ENCODE measurements around the gene CCDC85B.

Gene CCDC85B

DNA sequence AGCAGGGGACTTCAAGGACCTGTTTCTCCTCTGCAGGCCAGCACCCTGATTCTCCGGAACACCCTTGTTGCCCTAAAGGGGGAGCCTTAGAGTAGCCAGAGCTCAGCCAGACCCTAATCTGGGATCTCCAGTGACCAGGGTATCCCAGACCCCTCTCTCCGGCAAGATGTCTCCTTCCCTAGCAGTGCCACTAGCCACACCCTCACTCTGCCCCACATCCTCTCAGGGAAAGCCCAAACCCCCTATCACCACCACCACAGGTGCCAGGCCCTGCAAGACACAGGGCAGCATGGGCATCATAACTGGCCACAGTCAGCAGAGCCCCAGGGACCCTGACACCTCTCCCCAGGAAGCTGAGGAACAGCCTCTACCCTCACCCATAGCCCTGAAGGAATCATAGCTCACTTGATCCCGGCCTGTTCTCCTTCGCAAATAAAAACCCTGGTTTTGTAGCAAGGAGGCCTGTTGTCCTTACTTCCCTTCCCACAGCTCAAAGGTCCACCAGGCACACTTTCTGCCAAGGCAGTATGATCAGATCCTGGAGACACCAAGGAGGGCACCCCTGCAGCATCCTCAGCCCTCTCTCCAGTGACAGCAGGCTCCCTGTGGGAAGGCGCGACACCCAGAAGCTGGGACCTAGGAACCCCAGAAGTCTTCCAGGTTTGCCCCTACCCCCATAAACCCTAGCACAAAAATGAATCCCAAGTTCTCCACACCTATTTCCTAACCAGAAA, 37.1 kb upstream of the CCDC85B start:
- H3K27ac ChIP-seq (ENCODE audit: insufficient read depth in 1 of 2, low read depth in 1 of 2, low read length in 2 of 2, poor library complexity in 1 of 2, severe bottlenecking in 2 of 2): no peak overlapping the region
- no peak overlapping the region for H3K4me3 ChIP-seq (ENCODE audit: control insufficient read depth in 1 of 7, extremely low read depth in 1 of 7, insufficient read depth in 4 of 7, low read depth in 2 of 7, low read length in 6 of 7)
- CTCF ChIA-PET: interaction anchor here (0.5 to 4.9 kb wide), 8 partner anchors 10 to 177 kb away, joined by 3 to 20 read pairs (median 4); partner anchors contain the start of genes CTSW, FIBP and SNX32
- 91% methylated on average over 4 of the region's 6 CpGs for WGBS (ENCODE audit: insufficient coverage)
- no peaks in the 10 kb centered on the region for H3K27me3 ChIP-seq (replicated peaks in 2 of 5; ENCODE audit: control insufficient read depth in 4 of 5, insufficient read depth in 5 of 5, low read length in 4 of 5)
- peaks cover 12 to 61% (median 46%) of the 10 kb centered on the region in 4 experiments for H3K36me3 ChIP-seq (ENCODE audit: control insufficient read depth in 4 of 4, insufficient read depth in 4 of 4, low read length in 3 of 4)
- POLR2A ChIA-PET: no interaction called here
- H3K9me3 ChIP-seq (ENCODE audit: control extremely low read depth in 1 of 5, control insufficient read depth in 4 of 5, insufficient read depth in 2 of 5, low read depth in 1 of 5, low read length in 4 of 5): peaks cover 0 to 7% (median 0%) of the 10 kb centered on the region in 5 experiments
- DNase-seq: no peak
- H3K4me1 ChIP-seq (ENCODE audit: control extremely low read depth in 1 of 4, control insufficient read depth in 4 of 4, insufficient read depth in 4 of 4, low read length in 3 of 4): peaks cover 4 to 19% (median 17%) of the 10 kb centered on the region in 4 experiments

DNA sequence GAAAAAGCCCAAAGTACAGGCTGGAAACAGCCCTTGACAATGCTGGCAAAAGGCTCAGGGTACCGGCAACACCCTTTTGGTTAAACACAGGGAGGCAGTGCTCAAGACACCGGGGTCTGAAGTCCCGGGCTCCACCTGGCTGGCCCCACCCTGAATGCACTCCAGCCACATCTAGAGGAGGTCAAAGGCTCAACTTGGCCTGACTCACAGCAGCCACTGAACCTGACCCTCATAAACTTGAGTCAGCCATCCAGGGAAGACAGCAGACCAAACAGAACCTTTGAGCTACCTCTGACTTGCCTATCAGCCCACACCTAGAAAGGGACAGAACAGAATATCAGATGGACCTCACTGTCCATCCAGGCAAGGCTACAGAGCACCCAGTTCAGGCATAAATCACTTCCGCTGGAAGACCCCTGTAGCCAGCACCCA, 36.3 kb upstream of the CCDC85B start:
- CTCF ChIA-PET: interaction anchor here (4.9 kb wide), 1 partner anchor 30 kb away, joined by 20 read pairs; no protein-coding TSS in a partner anchor
- H3K9me3 ChIP-seq (ENCODE audit: control extremely low read depth in 1 of 5, control insufficient read depth in 4 of 5, insufficient read depth in 2 of 5, low read depth in 1 of 5, low read length in 4 of 5): peaks cover 0 to 7% (median 0%) of the 10 kb centered on the region in 5 experiments
- H3K4me1 ChIP-seq (ENCODE audit: control extremely low read depth in 1 of 4, control insufficient read depth in 4 of 4, insufficient read depth in 4 of 4, low read length in 3 of 4): peaks cover 9 to 27% (median 25%) of the 10 kb centered on the region in 4 experiments
- H3K27me3 ChIP-seq (replicated peaks in 2 of 5; ENCODE audit: control insufficient read depth in 4 of 5, insufficient read depth in 5 of 5, low read length in 4 of 5): no peaks in the 10 kb centered on the region
- no peak overlapping the region for H3K4me3 ChIP-seq (ENCODE audit: control insufficient read depth in 1 of 7, extremely low read depth in 1 of 7, insufficient read depth in 4 of 7, low read depth in 2 of 7, low read length in 6 of 7)
- H3K27ac ChIP-seq (ENCODE audit: insufficient read depth in 1 of 2, low read depth in 1 of 2, low read length in 2 of 2, poor library complexity in 1 of 2, severe bottlenecking in 2 of 2): no peak overlapping the region
- WGBS (ENCODE audit: insufficient coverage): 100% methylated on average over 3 of the region's 4 CpGs
- peaks cover 12 to 61% (median 46%) of the 10 kb centered on the region in 4 experiments for H3K36me3 ChIP-seq (ENCODE audit: control insufficient read depth in 4 of 4, insufficient read depth in 4 of 4, low read length in 3 of 4)
- POLR2A ChIA-PET: no interaction called here
- DNase-seq: no peak

DNA sequence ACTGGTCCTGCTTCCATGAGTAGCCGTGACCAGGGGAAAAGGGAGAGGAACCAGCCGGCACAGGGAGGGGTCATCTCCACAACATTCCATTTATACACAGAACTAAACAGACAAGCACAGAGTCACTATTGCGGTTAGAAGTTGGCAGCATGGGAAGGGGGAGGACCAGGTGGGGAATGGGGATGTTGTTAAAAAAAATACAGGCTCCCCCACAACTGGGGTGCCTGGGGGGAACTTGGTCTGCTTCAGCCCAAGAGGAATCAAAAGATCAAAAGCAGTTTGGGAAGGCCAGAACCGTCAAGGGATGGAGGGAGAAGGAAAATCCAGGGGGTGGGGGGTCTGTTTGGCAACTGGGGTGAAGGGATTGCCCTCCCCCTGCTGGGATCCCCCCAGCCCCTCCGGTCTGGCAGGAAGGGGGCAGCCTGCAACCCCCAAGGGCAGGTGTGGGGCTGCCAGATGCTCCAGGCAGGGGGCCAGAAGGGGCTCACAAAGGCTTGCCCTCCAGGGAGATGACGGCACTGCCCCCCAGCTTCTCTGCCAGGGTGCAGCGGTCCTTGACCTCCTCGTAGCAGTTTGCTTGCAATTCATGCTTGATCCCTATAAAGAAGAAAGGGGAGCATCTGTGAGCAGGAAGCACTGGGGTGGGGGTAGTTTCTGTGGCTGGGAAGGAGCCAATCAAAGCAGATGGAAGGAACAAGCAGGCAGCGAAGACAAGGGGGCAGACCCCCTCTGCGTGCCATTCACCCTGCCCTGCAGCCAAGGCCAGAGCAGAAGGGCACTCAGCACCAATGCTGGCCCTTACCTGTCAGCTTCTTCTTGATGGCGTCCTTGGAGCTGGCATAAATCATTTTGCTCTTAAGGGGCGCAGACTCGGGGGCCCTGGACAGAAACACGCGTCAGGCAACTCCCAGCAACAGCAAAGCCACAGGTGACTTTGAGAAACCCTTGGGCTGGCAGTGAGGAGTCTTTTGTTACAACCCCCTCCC, 35.3 kb upstream of the CCDC85B start:
- H3K27ac ChIP-seq (ENCODE audit: insufficient read depth in 1 of 2, low read depth in 1 of 2, low read length in 2 of 2, poor library complexity in 1 of 2, severe bottlenecking in 2 of 2): no peak overlapping the region
- peaks cover 12 to 61% (median 46%) of the 10 kb centered on the region in 4 experiments for H3K36me3 ChIP-seq (ENCODE audit: control insufficient read depth in 4 of 4, insufficient read depth in 4 of 4, low read length in 3 of 4)
- DNase-seq: no peak

DNA sequence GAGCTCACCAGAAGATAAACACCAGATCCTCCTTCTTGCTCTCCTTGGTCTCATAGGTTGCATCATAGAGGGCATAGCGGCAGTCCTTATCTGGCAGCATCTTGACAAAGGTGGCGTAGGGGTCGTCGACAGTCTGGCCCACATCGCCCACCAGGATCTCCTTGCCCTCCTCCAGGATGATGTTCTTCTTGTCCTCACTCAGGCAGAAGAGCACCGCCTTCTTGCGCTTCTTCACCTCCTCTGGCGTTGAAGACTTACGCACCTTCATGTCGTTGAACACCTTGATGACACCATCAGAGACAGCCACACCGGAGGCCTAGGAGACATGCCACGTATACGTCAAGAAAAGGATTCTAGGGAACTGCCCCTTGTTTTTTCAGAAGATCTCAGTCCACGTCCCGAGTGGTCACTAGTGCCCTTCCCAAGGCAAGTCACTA, 34.5 kb upstream of the CCDC85B start:
- CTCF ChIA-PET: interaction anchor here (7.9 kb wide), 1 partner anchor 31 kb away, joined by 124 read pairs; the partner anchor contains the start of genes CCDC85B and FIBP
- WGBS (ENCODE audit: insufficient coverage): 96% methylated on average over 14 of the region's 15 CpGs
- H3K9me3 ChIP-seq (ENCODE audit: control extremely low read depth in 1 of 5, control insufficient read depth in 4 of 5, insufficient read depth in 2 of 5, low read depth in 1 of 5, low read length in 4 of 5): peaks cover 0 to 7% (median 0%) of the 10 kb centered on the region in 5 experiments
- peak overlapping the region in 6 of 7 experiments; percentile 89 to 96 (median 92) for H3K4me3 ChIP-seq (ENCODE audit: control insufficient read depth in 1 of 7, extremely low read depth in 1 of 7, insufficient read depth in 4 of 7, low read depth in 2 of 7, low read length in 6 of 7)
- no peaks in the 10 kb centered on the region for H3K27me3 ChIP-seq (replicated peaks in 2 of 5; ENCODE audit: control insufficient read depth in 4 of 5, insufficient read depth in 5 of 5, low read length in 4 of 5)
- no peak for DNase-seq
- POLR2A ChIA-PET: interaction anchor here (1.4 kb wide), 1 partner anchor 14 kb away, joined by 3 read pairs; no protein-coding TSS in a partner anchor
- H3K4me1 ChIP-seq (ENCODE audit: control extremely low read depth in 1 of 4, control insufficient read depth in 4 of 4, insufficient read depth in 4 of 4, low read length in 3 of 4): peaks cover 9 to 38% (median 36%) of the 10 kb centered on the region in 4 experiments
- peak overlapping the region in 1 of 2 experiments; percentile 78 for H3K27ac ChIP-seq (ENCODE audit: insufficient read depth in 1 of 2, low read depth in 1 of 2, low read length in 2 of 2, poor library complexity in 1 of 2, severe bottlenecking in 2 of 2)
- peaks cover 12 to 58% (median 43%) of the 10 kb centered on the region in 4 experiments for H3K36me3 ChIP-seq (ENCODE audit: control insufficient read depth in 4 of 4, insufficient read depth in 4 of 4, low read length in 3 of 4)

More for the DNA sequence above, 35.3 kb upstream of the CCDC85B start:
- peak overlapping the region in 2 of 7 experiments; percentile 89 to 96 for H3K4me3 ChIP-seq (ENCODE audit: control insufficient read depth in 1 of 7, extremely low read depth in 1 of 7, insufficient read depth in 4 of 7, low read depth in 2 of 7, low read length in 6 of 7)
- ChIA-PET CTCF (interaction anchor here (4.9 kb wide), 1 partner anchor 29 kb away, joined by 20 read pairs; no protein-coding TSS in a partner anchor), POLR2A (no interaction called here)
- H3K27me3 ChIP-seq (replicated peaks in 2 of 5; ENCODE audit: control insufficient read depth in 4 of 5, insufficient read depth in 5 of 5, low read length in 4 of 5): no peaks in the 10 kb centered on the region
- WGBS (ENCODE audit: insufficient coverage): 88% methylated on average over 8 of the region's 15 CpGs
- peaks cover 0 to 7% (median 0%) of the 10 kb centered on the region in 5 experiments for H3K9me3 ChIP-seq (ENCODE audit: control extremely low read depth in 1 of 5, control insufficient read depth in 4 of 5, insufficient read depth in 2 of 5, low read depth in 1 of 5, low read length in 4 of 5)
- peaks cover 9 to 36% (median 33%) of the 10 kb centered on the region in 4 experiments for H3K4me1 ChIP-seq (ENCODE audit: control extremely low read depth in 1 of 4, control insufficient read depth in 4 of 4, insufficient read depth in 4 of 4, low read length in 3 of 4)

DNA sequence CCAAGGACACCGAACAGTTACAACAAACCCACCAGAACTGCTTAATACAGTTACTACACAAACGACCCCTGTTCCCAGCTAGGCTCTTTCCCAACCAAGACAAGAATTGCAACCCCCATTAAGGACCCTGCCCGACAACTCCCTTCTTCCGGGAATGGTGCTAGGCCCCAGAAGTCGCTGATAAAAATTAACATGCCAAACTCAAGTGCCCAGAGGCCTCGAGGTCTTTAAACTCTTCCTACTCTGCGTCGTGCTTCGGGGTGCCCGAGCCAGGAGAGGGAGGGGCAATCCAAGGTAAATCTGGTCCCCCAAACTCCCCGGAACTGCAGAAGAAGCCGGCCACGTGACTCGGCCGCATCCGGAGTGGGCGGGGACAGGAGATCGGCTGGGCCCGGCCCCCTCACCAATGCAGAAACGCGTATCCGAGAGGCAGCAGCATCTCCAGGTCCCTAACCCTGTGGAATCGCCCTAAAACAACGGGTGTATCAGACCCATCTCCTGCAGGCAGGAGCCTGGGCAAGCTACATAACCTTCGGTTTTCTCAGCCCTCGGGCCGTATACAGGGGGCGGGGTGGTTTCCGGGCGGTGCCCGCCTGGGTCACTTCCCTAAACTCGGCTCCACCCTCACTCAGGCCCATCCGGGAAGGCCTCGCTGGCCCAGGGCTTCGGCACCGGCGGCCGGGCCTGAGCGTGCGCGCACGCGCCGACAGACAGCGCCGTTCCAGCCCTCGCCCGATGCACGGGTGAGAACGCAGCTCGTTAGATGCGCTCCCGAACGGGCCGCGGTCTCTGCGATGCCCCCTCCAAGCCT, 33.6 kb upstream of the CCDC85B start:
- Histone ChIP-seq H3K4me1 (ENCODE audit: control extremely low read depth in 1 of 4, control insufficient read depth in 4 of 4, insufficient read depth in 4 of 4, low read length in 3 of 4) (peaks cover 14 to 47% (median 46%) of the 10 kb centered on the region in 4 experiments), H3K4me3 (ENCODE audit: control insufficient read depth in 1 of 7, extremely low read depth in 1 of 7, insufficient read depth in 4 of 7, low read depth in 2 of 7, low read length in 6 of 7) (peak overlapping the region; percentile 89 to 96 (median 90)), H3K27ac (ENCODE audit: insufficient read depth in 1 of 2, low read depth in 1 of 2, low read length in 2 of 2, poor library complexity in 1 of 2, severe bottlenecking in 2 of 2) (peak overlapping the region; percentile 57 to 78), H3K27me3 (replicated peaks in 2 of 5; ENCODE audit: control insufficient read depth in 4 of 5, insufficient read depth in 5 of 5, low read length in 4 of 5) (no peaks in the 10 kb centered on the region), H3K36me3 (ENCODE audit: control insufficient read depth in 4 of 4, insufficient read depth in 4 of 4, low read length in 3 of 4) (peaks cover 4 to 51% (median 37%) of the 10 kb centered on the region in 4 experiments), H3K9me3 (ENCODE audit: control extremely low read depth in 1 of 5, control insufficient read depth in 4 of 5, insufficient read depth in 2 of 5, low read depth in 1 of 5, low read length in 4 of 5) (no peaks in the 10 kb centered on the region)
- ChIA-PET POLR2A (interaction anchor here (1.0 to 2.1 kb wide), 5 partner anchors 13 to 136 kb away, joined by 3 to 6 read pairs (median 4); partner anchors contain the start of genes FIBP and RNASEH2C), CTCF (interaction anchor here (7.9 kb wide), 1 partner anchor 30 kb away, joined by 124 read pairs; the partner anchor contains the start of genes CCDC85B and FIBP)
- 1% methylated on average over 56 of the region's 57 CpGs for WGBS (ENCODE audit: insufficient coverage)
- DNase-seq: peak; percentile 54 to 78 (median 73)

DNA sequence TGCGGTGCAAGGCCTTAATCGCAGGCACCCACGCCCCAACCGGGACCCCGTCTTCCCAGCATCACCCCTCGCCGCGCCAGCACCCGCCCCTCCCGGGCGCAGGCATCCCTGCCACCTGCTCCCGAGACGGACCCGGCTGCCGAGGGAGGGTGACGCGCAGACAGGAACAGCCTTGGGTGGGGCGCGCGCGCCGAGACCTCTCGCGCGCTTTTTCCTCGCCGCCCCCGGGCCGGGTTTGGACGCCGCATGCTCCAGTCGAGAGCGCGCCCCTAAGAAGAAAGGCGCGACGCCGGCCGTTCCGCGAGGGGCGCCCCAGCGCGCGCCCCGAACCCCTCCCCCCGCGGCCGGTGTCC, 33.0 kb upstream of the CCDC85B start:
- Histone ChIP-seq H3K27me3 (replicated peaks in 2 of 5; ENCODE audit: control insufficient read depth in 4 of 5, insufficient read depth in 5 of 5, low read length in 4 of 5) (no peaks in the 10 kb centered on the region), H3K9me3 (ENCODE audit: control extremely low read depth in 1 of 5, control insufficient read depth in 4 of 5, insufficient read depth in 2 of 5, low read depth in 1 of 5, low read length in 4 of 5) (no peaks in the 10 kb centered on the region), H3K27ac (ENCODE audit: insufficient read depth in 1 of 2, low read depth in 1 of 2, low read length in 2 of 2, poor library complexity in 1 of 2, severe bottlenecking in 2 of 2) (peak overlapping the region; percentile 57 to 78), H3K4me3 (ENCODE audit: control insufficient read depth in 1 of 7, extremely low read depth in 1 of 7, insufficient read depth in 4 of 7, low read depth in 2 of 7, low read length in 6 of 7) (peak overlapping the region; percentile 89 to 96 (median 90)), H3K4me1 (ENCODE audit: control extremely low read depth in 1 of 4, control insufficient read depth in 4 of 4, insufficient read depth in 4 of 4, low read length in 3 of 4) (peaks cover 14 to 52% (median 49%) of the 10 kb centered on the region in 4 experiments), H3K36me3 (ENCODE audit: control insufficient read depth in 4 of 4, insufficient read depth in 4 of 4, low read length in 3 of 4) (peaks cover 4 to 51% (median 37%) of the 10 kb centered on the region in 4 experiments)
- no peak for DNase-seq
- 0% methylated on average over 37 of the region's 49 CpGs for WGBS (ENCODE audit: insufficient coverage)
- POLR2A ChIA-PET: interaction anchor here (0.5 to 4.1 kb wide), 8 partner anchors 12 to 137 kb away, joined by 3 to 33 read pairs (median 4); partner anchors contain the start of genes CCDC85B, CTSW, FIBP and RNASEH2C
- CTCF ChIA-PET: interaction anchor here (1.1 to 7.9 kb wide), 3 partner anchors 8 to 30 kb away, joined by 3 to 124 read pairs (median 3); partner anchors contain the start of genes CCDC85B and FIBP
